CD4-positive, alpha-beta memory T cell (primary cell): ENCODE measurements around the gene PHF21A. TPM values are rescaled to one million over a fixed set of nuclear protein-coding genes. Genes with fewer than 3 reads are reported as not detected.
A peak's percentile ranks its signal among the peaks of the same experiment; 100 is the strongest.

Experiments
- CTCF ChIA-PET: fragments of 350-600 bp; sonication (Branson Sonifier 250); formaldehyde crosslinking; loops from one replicate; lab custom pipeline; 2021; ENCODE audit warnings: inconsistent platforms; ENCODE audit not compliant: partially characterized antibody; lab: Charles Lee
- POLR2A ChIA-PET: fragments of 350-600 bp; sonication (Branson Sonifier 250); formaldehyde crosslinking; loops from one replicate; lab custom pipeline; 2021; ENCODE audit not compliant: partially characterized antibody; lab: Charles Lee
- DNase-seq, 5 donors: peaks; one replicate each; pipeline versions ENCODE4 v3.0.0 to v3.0.0-alpha.2; 2020 to 2022; ENCODE audit warnings: mixed read lengths in 1 of 5
- H3K27ac ChIP-seq: one replicate; pipeline ENCODE4 v1.7.0; 2013; ENCODE audit warnings: low read depth, low read length
- H3K27me3 ChIP-seq: 2 replicates; pipeline ENCODE4 v1.7.0; 2013; ENCODE audit warnings: mild to moderate bottlenecking, low read length, moderate library complexity; ENCODE audit not compliant: insufficient read depth
- H3K36me3 ChIP-seq: 2 replicates; pipeline ENCODE4 v1.7.0; 2013; ENCODE audit warnings: mild to moderate bottlenecking, low read length, moderate library complexity; ENCODE audit not compliant: insufficient read depth
- H3K4me1 ChIP-seq: 2 replicates; pipeline ENCODE4 v1.7.0; 2013; ENCODE audit warnings: mild to moderate bottlenecking, low read length, moderate library complexity; ENCODE audit not compliant: insufficient read depth
- H3K4me3 ChIP-seq, 2 donors: one replicate each; pipeline ENCODE4 v1.7.0; 2013; ENCODE audit warnings: low read length in 2 of 2, mild to moderate bottlenecking in 1 of 2
- H3K9me3 ChIP-seq, 2 donors: one replicate each; pipeline ENCODE4 v1.7.0; 2013; ENCODE audit warnings: low read length in 2 of 2, control low read depth in 1 of 2; ENCODE audit not compliant: control insufficient read depth in 1 of 2
- H3K27ac Mint-ChIP-seq, 7 donors: one replicate each; pipeline ENCODE4 v1.8.0; 2020 to 2021; ENCODE audit warnings: mixed read lengths in 7 of 7, mild to moderate bottlenecking in 6 of 7, inconsistent platforms in 3 of 7, moderate library complexity in 3 of 7
- H3K27me3 Mint-ChIP-seq, 2 donors: one replicate each; pipeline ENCODE4 v1.8.0; 2020 to 2021; ENCODE audit warnings: mixed read lengths in 2 of 2
- H3K36me3 Mint-ChIP-seq, 2 donors: one replicate each; pipeline ENCODE4 v1.8.0; 2020 to 2021; ENCODE audit warnings: mixed read lengths in 2 of 2, inconsistent platforms in 1 of 2, mild to moderate bottlenecking in 1 of 2
- H3K4me1 Mint-ChIP-seq, 4 donors: one replicate each; pipeline ENCODE4 v1.8.0; 2020 to 2021; ENCODE audit warnings: mixed read lengths in 4 of 4, mild to moderate bottlenecking in 1 of 4
- H3K4me3 Mint-ChIP-seq, 8 donors: one replicate each; pipeline ENCODE4 v1.8.0; 2020 to 2021; ENCODE audit warnings: mixed read lengths in 8 of 8, mild to moderate bottlenecking in 7 of 8, moderate library complexity in 6 of 8, inconsistent platforms in 3 of 8
- H3K9me3 Mint-ChIP-seq, 8 donors: one replicate each; pipeline ENCODE4 v1.8.0; 2020 to 2021; ENCODE audit warnings: mixed read lengths in 8 of 8, mild to moderate bottlenecking in 5 of 8, inconsistent platforms in 3 of 8, moderate library complexity in 1 of 8
- intact Hi-C: fragments of 100-400 bp; cut with micrococcal nuclease; formaldehyde crosslinking; loops from one replicate; pipeline ENCODE4 v1.15.1; 2023
- polyA plus RNA-seq, 2 donors: library from polyadenylated mRNA; unstranded; fragments of 300-500 nt; fragmentation: Illumina TruSeq; gene quantifications; one replicate each; pipeline ENCODE4 v1.2.3, GENCODE V29; 2021
- total RNA-seq, 2 experiments: library from RNA; stranded (reverse); gene quantifications; one replicate each; pipeline ENCODE4 v1.2.3, GENCODE V29; 2021

The PHF21A gene
- total and polyA plus RNA-seq, 4 experiments from 2014 or later: 3.7 to 68.4 (median 42.9) TPM

GRCh38 chr11:46012185-46012584, 109.1 kb downstream of the PHF21A start:
- peaks cover 0 to 11% (median under 1%) of the 10 kb centered on the region in 4 donors for H3K4me1 Mint-ChIP-seq
- Histone ChIP-seq H3K27me3 (no peaks in the 10 kb centered on the region), H3K4me1 (no peaks in the 10 kb centered on the region), H3K27ac (no peak overlapping the region), H3K36me3 (no peaks in the 10 kb centered on the region), H3K4me3 (no peak overlapping the region), H3K9me3 (no peaks in the 10 kb centered on the region)
- H3K4me3 Mint-ChIP-seq: no peak overlapping the region
- no peaks in the 10 kb centered on the region for H3K27me3 Mint-ChIP-seq
- ChIA-PET CTCF (interaction anchor here (0.8 to 2.6 kb wide), 3 partner anchors 9 to 47 kb away, joined by 3 to 14 read pairs (median 3); no protein-coding TSS in a partner anchor), POLR2A (interaction anchor here (0.5 kb wide), 1 partner anchor 289 kb away, joined by 3 read pairs; no protein-coding TSS in a partner anchor)
- intact Hi-C loops: no loop called here
- H3K27ac Mint-ChIP-seq: peak overlapping the region in 5 of 7 donors; percentile 5 to 86 (median 23)
- no peak for DNase-seq
- peaks cover 0 to 2% (median 0%) of the 10 kb centered on the region in 8 donors for H3K9me3 Mint-ChIP-seq
- peaks cover 2 to 8% of the 10 kb centered on the region in 2 donors for H3K36me3 Mint-ChIP-seq

GRCh38 chr11:46010100-46010499, 111.2 kb downstream of the PHF21A start:
- Mint-ChIP-seq H3K4me3 (no peak overlapping the region), H3K27ac (peak overlapping the region in 2 of 7 donors; percentile 24 to 55), H3K27me3 (no peaks in the 10 kb centered on the region), H3K36me3 (peaks cover 2 to 3% of the 10 kb centered on the region in 2 donors), H3K4me1 (peaks cover 0 to 9% (median 2%) of the 10 kb centered on the region in 4 donors), H3K9me3 (peaks cover 0 to 2% (median 0%) of the 10 kb centered on the region in 8 donors)
- no peak overlapping the region for H3K27ac ChIP-seq
- no peaks in the 10 kb centered on the region for H3K4me1 ChIP-seq
- H3K9me3 ChIP-seq: no peaks in the 10 kb centered on the region
- H3K27me3 ChIP-seq: no peaks in the 10 kb centered on the region
- ChIA-PET CTCF (no interaction called here), POLR2A (no interaction called here)
- DNase-seq: no peak
- no peak overlapping the region for H3K4me3 ChIP-seq
- no peaks in the 10 kb centered on the region for H3K36me3 ChIP-seq
- intact Hi-C loops: no loop called here

- H3K36me3 ChIP-seq: no peaks in the 10 kb centered on the region
- no peaks in the 10 kb centered on the region for H3K9me3 ChIP-seq
- H3K4me1 Mint-ChIP-seq: peaks cover 0 to 9% (median 2%) of the 10 kb centered on the region in 4 donors
- H3K27ac ChIP-seq: no peak overlapping the region
- intact Hi-C loops: loop anchor here (10.0 kb wide), 1 partner anchor 135 kb away; no protein-coding TSS in a partner anchor
- peaks cover 0 to 1% (median 0%) of the 10 kb centered on the region in 8 donors for H3K9me3 Mint-ChIP-seq
- peak overlapping the region in 2 of 7 donors; percentile 9 to 32 for H3K27ac Mint-ChIP-seq
- H3K27me3 ChIP-seq: no peaks in the 10 kb centered on the region
- ChIA-PET POLR2A (no interaction called here), CTCF (no interaction called here)
- DNase-seq: no peak
- H3K4me3 Mint-ChIP-seq: no peak overlapping the region
- H3K4me3 ChIP-seq: no peak overlapping the region
- no peaks in the 10 kb centered on the region for H3K4me1 ChIP-seq
- no peaks in the 10 kb centered on the region for H3K27me3 Mint-ChIP-seq
- no peaks in the 10 kb centered on the region for H3K36me3 Mint-ChIP-seq
Measured at GRCh38 chr11:46009647-46010046, 111.6 kb downstream of the PHF21A start.

GRCh38 chr11:46006418-46007070, 114.7 kb downstream of the PHF21A start:
- Mint-ChIP-seq H3K27me3 (no peaks in the 10 kb centered on the region), H3K27ac (peak overlapping the region in 3 of 7 donors; percentile 29 to 79 (median 56)), H3K36me3 (no peaks in the 10 kb centered on the region), H3K4me3 (no peak overlapping the region), H3K9me3 (peaks cover 0 to 1% (median 0%) of the 10 kb centered on the region in 8 donors), H3K4me1 (peaks cover 0 to 4% (median 2%) of the 10 kb centered on the region in 4 donors)
- peak in 4 of 5 donors; percentile 52 to 63 (median 56) for DNase-seq
- POLR2A ChIA-PET: interaction anchor here (1.0 to 1.5 kb wide), 5 partner anchors 40 to 235 kb away, joined by 3 to 5 read pairs (median 4); partner anchors contain the start of genes CRY2 and PEX16
- CTCF ChIA-PET: interaction anchor here (0.7 to 4.0 kb wide), 24 partner anchors 9 to 235 kb away, joined by 3 to 75 read pairs (median 5); no protein-coding TSS in a partner anchor
- H3K9me3 ChIP-seq: no peaks in the 10 kb centered on the region
- no peaks in the 10 kb centered on the region for H3K27me3 ChIP-seq
- H3K27ac ChIP-seq: no peak overlapping the region
- no peaks in the 10 kb centered on the region for H3K4me1 ChIP-seq
- intact Hi-C loops: loop anchor here (1.0 to 10.0 kb wide), 5 partner anchors 41 to 201 kb away; partner anchors contain the start of genes CRY2 and SLC35C1
- H3K36me3 ChIP-seq: no peaks in the 10 kb centered on the region
- no peak overlapping the region for H3K4me3 ChIP-seq

- Mint-ChIP-seq H3K9me3 (peaks cover 0 to 1% (median 0%) of the 10 kb centered on the region in 8 donors), H3K4me3 (no peak overlapping the region), H3K27ac (no peak overlapping the region), H3K36me3 (no peaks in the 10 kb centered on the region), H3K27me3 (no peaks in the 10 kb centered on the region), H3K4me1 (peaks cover 0 to 5% (median 3%) of the 10 kb centered on the region in 4 donors)
- Histone ChIP-seq H3K4me1 (no peaks in the 10 kb centered on the region), H3K9me3 (no peaks in the 10 kb centered on the region), H3K36me3 (no peaks in the 10 kb centered on the region), H3K27me3 (no peaks in the 10 kb centered on the region), H3K4me3 (no peak overlapping the region), H3K27ac (no peak overlapping the region)
- no peak for DNase-seq
- POLR2A ChIA-PET: no interaction called here
- intact Hi-C loops: loop anchor here (10.0 kb wide), 1 partner anchor 129 kb away; no protein-coding TSS in a partner anchor
- CTCF ChIA-PET: interaction anchor here (0.6 to 4.8 kb wide), 9 partner anchors 9 to 232 kb away, joined by 3 to 17 read pairs (median 3); no protein-coding TSS in a partner anchor
Measured at GRCh38 chr11:46003572-46003971, 117.7 kb downstream of the PHF21A start.

GRCh38 chr11:46002189-46002588, 119.1 kb downstream of the PHF21A start:
- no peaks in the 10 kb centered on the region for H3K4me1 ChIP-seq
- Mint-ChIP-seq H3K4me3 (no peak overlapping the region), H3K4me1 (peaks cover 0 to 7% (median 5%) of the 10 kb centered on the region in 4 donors), H3K27me3 (no peaks in the 10 kb centered on the region), H3K9me3 (peaks cover 0 to under 1% (median 0%) of the 10 kb centered on the region in 8 donors), H3K36me3 (no peaks in the 10 kb centered on the region), H3K27ac (no peak overlapping the region)
- intact Hi-C loops: loop anchor here (10.0 kb wide), 1 partner anchor 127 kb away; no protein-coding TSS in a partner anchor
- H3K27ac ChIP-seq: no peak overlapping the region
- no peaks in the 10 kb centered on the region for H3K27me3 ChIP-seq
- ChIA-PET CTCF (interaction anchor here (0.8 to 4.8 kb wide), 2 partner anchors 134 to 160 kb away, joined by 3 to 17 read pairs; no protein-coding TSS in a partner anchor), POLR2A (no interaction called here)
- no peak overlapping the region for H3K4me3 ChIP-seq
- no peaks in the 10 kb centered on the region for H3K36me3 ChIP-seq
- DNase-seq: no peak
- H3K9me3 ChIP-seq: no peaks in the 10 kb centered on the region

- Histone ChIP-seq H3K27me3 (no peaks in the 10 kb centered on the region), H3K36me3 (no peaks in the 10 kb centered on the region), H3K27ac (no peak overlapping the region), H3K4me3 (no peak overlapping the region), H3K9me3 (no peaks in the 10 kb centered on the region), H3K4me1 (no peaks in the 10 kb centered on the region)
- Mint-ChIP-seq H3K27me3 (no peaks in the 10 kb centered on the region), H3K9me3 (no peaks in the 10 kb centered on the region), H3K36me3 (no peaks in the 10 kb centered on the region), H3K4me3 (no peak overlapping the region), H3K4me1 (peaks cover 0 to 8% (median 6%) of the 10 kb centered on the region in 4 donors), H3K27ac (no peak overlapping the region)
- ChIA-PET CTCF (interaction anchor here (2.2 to 4.8 kb wide), 2 partner anchors 37 to 159 kb away, joined by 10 to 17 read pairs; no protein-coding TSS in a partner anchor), POLR2A (no interaction called here)
- intact Hi-C loops: loop anchor here (10.0 kb wide), 1 partner anchor 127 kb away; no protein-coding TSS in a partner anchor
- no peak for DNase-seq
Measured at GRCh38 chr11:46001448-46001914, 119.8 kb downstream of the PHF21A start.
